Endometrial microvascular endothelial cells (primary cell): Measurements from ENCODE around the gene APBA2. TPM values are rescaled to one million over a fixed set of nuclear protein-coding genes. Genes with fewer than 3 reads are reported as not detected.

Source experiments
- in situ Hi-C: cut with HindIII; loops from 2 replicates; pipeline ENCODE4 v1.10.0; 2017; ENCODE audit warnings: low sequenced_read_pairs, low pct_unique_long_range_greater_than_20kb; ENCODE audit errors: inconsistent ontology term
- total RNA-seq: library from RNA; depleted of rRNA; stranded (reverse); fragments of >200 nt; gene quantifications from one replicate; pipeline ENCODE4 v1.2.3, GENCODE V29; 2015; ENCODE audit errors: inconsistent ontology term

Gene APBA2
- total RNA-seq, 1 donor from 2014 or later = 18.6 TPM

DNA sequence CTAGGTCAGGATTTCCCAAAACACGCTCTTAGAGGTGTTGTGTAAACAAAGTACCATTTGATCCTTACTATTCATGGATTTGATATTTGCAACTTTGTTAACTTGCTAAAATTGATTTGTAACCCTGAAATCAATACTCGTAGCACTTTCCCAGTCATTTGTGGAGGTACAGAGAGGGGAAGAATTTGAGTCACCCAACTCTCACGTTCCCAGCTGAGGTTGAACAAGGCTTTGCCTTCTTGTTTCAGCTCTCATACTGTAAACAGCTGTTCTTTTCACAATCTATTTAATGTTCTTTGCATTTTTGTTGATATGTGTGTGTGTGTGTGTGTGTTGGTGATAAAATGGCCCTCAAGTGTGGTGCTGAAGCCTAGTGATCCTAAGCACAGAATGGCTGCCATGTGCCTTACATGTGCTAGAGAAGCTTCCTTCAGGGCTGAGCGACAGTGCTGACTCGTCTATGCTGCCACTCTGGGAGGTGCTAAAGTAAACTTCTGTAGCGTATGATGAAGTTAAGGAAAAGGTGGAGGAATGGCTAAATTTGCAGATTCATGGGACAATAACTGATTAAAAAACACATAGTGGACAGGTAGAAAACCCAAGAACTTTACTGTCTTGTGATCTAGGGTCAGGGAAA lies 173.2 kb downstream of the APBA2 start:
- in situ Hi-C loops = no loop called here

DNA sequence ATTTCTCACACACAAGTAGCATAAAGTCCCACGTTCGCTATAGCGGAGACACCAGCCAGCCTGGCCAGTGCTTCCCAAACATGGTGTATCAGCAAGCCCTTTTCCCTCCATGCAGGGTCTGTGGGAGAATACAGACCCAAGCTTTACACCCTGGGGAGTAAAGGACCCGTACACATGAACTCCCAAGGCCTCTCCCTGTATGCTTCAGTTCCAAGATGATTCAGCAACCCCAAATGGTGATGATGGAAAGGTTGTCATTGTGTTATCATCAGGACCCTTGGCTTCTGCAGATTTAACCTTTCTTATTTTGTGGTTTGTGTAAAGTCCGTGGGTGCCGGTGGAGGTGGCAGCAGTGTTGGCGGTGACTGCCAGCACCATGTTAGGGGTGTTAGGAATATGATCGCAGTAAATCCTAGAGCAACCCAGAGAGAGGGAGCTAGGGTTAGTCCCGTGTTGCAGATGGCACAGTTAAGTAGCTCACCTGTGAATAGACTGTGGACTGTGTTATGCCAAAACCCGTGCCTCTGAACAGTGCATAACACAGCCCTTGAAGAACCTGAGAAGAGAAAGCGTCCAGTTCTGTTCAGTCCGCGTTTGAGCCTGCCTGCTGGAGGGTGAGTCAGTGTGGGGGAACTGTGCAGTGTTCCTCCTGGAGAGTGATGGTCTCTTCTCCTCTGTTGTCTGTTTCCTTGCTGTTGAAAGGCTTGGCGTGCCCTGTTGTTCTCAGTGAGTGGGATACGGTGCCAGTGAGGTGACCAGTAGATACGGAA lies 174.3 kb downstream of the APBA2 start:
- in situ Hi-C loops = no loop called here

DNA sequence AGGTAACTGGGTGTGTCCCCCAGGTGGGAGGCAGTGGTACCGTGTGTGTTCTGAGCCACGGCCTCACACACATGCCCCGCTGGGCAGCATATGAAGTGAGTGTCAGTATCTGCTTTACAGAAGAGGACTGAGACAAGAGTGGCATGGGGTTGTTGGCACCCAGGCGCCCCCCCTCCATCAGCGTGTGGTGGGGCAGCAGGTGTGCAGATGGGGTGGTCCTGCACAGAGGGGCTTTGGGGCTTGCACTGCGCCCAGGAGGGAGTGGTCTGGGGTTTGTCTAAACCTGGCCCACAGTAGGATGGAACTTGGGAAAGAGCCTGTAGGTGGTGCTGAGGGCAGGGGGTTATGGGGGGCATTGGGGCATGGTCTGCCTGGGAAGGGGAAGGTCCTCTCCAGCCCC lies 176.0 kb downstream of the APBA2 start:
- in situ Hi-C loops = no loop called here

DNA sequence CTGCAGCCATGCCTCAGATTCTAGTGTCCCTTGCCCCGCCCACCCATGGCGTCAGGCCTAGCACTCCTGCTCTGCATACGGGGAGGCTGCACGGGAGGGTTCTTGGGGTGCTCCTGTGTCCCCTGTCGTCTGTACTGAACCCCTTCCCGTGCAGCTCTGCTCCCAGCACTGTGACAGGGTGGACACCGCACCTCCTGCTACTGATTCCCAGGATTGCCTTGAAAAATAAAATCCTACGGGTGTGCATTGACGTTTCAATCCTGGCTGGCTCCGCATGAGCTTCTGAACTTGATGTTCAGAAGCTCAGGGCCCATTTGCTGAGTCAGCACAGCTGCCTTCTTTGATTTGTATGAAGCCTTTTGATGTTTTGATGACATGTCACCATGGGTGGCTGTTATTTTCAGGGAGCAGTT lies 176.4 kb downstream of the APBA2 start:
- in situ Hi-C loops = no loop called here

DNA sequence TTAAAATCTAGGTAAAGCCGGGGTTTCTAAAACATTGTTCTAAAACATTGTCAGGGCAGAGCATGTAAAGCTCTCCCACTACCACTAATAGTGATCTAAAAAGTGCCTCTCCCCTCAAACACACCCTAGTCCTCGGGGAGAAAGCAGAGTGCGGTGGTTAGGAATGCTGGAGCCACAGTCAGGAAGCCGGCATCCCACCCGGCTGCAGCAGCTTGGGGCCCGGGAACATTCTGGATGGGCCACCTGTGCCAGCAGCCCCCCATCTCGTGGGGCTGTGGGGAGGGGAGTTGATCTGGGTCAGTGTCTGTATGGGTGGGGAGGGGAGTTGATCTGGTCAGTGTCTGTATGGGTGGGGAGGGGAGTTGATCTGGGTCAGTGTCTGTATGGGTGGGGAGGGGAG lies 176.9 kb downstream of the APBA2 start:
- in situ Hi-C loops = no loop called here

DNA sequence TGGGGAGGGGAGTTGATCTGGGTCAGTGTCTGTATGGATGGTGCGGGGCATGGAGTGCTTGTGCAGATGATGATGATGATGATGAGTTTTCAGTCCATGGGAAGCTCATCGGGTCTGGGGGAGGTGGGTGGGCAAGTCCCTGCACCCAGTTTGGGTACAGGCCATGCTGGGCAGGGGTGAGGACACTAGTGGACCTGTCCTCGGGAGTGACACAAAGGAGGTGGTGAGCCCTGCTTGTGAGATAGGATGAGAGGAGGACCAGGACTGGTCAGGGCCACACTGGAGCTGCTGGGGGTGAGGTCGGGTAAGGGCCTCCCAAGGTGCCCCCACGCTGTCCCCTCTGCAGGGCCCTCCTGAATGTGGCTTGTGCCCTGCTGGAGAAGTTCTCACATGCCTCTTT lies 177.9 kb downstream of the APBA2 start:
- in situ Hi-C loops = no loop called here

DNA sequence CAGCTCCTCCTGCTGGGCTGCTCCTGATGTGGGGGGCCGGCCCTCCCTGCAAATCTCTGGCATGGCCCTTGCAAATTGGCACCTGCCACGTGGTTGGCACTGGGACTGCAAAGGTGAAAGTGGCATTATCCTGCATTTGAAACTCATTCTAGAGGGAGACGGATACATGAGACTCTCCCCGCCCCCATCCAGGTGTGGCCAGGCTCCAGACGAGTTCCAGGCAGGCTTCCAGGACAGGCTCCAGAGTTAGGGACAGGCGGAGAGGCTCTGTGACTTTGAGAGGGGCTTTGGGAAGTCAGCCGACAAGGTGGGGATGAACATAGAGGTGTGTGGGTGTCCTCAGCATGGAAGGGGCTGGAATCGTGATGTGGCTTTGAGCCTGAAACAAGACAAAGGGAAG lies 178.5 kb downstream of the APBA2 start:
- in situ Hi-C loops = no loop called here

DNA sequence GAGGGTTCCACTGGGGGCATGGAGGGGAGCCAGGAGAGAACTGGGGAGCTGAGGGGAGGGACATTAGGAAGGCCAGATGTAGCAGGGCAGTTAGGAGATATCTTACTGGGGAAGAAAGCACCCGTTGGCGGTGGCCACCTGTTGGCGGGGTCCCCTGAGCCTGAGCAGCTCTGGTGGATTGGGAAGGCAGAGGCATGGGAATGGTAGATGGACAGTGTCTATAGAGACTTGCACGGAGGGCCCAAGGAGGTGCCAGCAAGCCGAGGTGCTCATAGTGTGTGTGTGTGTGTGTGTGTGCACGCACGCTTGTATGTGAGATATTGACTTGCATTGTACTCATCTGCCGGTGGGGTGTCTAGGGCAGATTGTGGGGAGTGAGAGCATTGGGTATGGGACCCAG lies 179.0 kb downstream of the APBA2 start:
- in situ Hi-C loops = no loop called here

DNA sequence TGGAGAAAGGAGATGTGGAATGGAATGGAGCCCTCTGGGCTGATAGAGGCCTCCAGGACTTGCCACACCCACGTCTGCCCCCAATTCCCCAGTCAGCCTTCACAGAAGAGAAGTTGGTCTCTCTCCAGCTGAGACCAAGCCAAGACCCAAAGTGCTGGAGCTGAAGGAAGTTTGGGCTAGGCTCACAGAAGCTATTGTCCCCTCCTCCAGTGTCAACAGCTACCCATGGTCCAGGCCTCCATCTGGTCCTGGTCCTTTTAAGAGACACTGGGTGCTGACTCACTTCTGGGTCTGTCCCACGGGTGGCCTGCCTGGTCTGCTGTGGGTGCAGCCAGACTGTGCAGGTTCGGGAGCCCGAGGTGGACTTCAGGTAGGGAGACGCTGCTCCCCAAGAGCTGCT lies 179.8 kb downstream of the APBA2 start:
- in situ Hi-C loops = no loop called here

DNA sequence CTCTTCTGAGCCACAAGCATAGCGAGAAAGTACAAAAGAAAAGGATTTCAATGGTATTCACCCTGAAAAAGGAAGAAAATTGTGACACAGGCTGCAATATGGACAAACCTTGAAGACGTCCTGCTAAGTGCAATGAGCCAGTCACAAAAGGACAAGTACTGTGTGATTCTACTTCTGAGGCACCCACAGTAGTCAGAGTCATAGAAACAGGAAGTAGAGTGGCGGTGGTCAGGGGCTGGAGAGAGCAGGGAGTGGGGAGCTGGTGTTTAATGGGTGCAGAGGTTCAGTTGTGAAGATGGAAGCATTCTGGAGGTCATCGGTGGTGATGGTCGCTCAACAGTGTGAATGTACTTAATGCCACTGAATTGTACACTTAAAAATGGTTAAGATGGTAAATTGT lies 180.5 kb downstream of the APBA2 start:
- in situ Hi-C loops = no loop called here

DNA sequence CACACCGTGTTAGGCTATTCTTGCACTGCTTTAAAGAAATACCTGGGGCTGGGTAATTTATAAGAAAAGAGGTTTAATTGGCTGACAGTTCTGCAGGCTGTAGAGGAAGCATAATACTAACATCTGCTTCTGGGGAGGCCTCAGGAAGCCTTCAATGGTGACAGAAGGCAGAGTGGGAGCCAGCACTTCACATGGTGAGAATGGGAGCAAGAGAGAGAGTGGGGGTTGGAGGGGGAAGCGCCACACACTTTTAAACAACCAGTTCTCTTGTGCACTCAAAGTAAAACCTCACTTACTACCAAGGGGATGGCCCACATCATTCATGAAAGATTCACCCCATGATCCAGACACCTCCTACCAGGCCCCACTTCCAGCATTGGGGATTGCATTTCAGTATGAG lies 181.1 kb downstream of the APBA2 start:
- in situ Hi-C loops = no loop called here

DNA sequence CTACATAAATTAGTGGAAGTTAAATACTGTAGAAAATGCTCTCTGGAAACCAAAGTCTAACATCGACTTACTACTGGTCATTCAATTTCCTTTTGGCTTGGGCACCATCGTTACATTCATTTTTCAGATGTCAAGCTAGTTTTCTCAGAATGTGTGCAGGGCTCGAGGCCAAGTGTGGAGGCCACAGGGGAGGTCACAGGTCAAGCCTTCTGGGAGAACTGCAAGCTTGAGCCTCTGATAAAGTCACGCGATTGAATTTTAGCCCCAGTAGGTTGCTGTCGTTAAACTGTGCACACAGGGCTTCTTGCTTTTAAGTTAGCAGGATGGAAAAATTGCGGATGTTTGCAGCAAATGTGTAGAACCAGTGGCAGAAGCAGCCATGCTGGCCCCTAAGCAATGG lies 182.2 kb downstream of the APBA2 start:
- in situ Hi-C loops = no loop called here

DNA sequence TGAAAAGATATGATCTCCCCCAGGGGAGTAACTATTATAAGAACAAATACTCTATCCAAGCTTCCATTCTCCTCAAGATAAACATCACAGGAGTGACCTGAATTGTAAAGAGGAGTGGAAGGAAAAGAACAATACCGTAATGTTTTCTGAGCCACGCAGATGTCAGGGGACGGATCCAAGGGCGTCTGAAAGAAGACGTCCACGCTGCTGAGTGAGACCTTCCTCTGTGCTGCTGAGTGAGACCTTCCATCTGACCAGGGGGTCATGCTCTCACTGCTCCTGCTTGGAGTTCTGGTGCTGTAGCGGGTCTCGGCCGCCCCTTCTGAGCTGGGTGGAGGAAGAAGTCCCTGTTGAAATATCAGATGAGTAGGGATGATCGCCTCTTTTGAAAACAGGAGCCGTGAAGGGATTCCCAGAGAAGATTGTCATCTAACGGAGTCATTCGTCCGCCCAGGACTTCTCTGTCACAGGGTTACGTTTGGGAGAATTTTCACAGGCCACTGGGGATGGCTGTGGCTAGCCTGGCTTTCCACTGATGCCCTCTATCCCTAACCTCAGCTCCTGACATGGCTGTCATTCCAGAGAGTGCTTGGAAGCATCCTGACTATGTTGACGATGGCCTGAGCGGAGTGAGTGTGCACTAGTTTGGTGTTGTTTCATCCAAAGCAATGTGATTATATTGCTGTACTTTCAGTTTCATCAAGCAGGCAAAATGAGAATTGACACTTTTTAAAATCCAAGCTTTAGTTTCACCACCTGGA lies 184.9 kb downstream of the APBA2 start:
- in situ Hi-C loops = no loop called here

DNA sequence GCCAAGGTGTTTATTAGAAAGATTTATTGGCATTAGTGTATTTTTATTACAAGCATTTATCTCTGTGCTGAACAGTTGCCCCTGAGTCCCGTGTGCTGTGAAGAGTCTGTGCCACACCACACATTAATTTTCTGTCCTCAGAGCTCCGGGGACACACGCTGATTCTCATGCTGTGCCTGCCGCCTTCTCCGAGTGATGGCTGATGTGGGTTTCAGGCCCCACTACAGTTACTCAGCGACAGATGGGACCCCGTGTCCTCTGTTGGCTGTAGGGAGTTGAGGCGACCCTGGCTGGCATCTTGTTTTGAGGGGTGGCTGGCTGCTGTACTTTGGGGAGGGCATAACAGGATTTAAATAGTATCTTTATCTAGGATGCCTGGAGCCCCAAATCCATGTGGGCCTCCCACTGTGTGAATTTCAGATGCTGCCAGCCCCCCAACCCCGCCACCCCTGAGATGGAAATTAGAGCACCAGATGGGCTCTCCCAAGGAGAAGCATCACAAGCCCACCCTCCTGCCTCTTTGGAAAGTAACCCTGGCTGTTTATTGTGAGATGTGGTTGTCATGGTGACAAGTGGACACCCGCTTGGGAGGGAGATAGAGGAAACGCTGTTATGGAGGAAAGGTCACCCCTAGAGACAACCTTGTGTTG lies 185.6 kb downstream of the APBA2 start:
- in situ Hi-C loops = no loop called here

DNA sequence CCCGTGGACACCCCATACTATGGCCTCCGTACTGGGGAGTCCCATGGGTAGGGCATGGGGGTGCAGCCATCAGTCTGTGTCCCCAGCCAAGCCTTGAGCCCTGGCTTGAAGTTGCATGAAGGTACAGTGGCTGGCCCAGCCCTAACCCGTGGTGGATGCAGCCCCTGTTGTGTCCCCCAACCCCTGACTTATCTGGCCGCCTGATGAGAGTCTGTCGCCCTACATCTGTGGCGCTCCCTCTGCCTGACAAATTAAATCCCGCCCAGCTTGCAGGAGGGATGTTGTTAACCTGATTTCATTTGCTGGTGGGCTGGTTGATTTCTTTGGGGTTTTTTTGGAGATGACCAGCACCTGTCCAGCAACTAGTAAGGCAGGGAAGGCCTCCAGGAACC lies 186.1 kb downstream of the APBA2 start:
- in situ Hi-C loops = no loop called here

DNA sequence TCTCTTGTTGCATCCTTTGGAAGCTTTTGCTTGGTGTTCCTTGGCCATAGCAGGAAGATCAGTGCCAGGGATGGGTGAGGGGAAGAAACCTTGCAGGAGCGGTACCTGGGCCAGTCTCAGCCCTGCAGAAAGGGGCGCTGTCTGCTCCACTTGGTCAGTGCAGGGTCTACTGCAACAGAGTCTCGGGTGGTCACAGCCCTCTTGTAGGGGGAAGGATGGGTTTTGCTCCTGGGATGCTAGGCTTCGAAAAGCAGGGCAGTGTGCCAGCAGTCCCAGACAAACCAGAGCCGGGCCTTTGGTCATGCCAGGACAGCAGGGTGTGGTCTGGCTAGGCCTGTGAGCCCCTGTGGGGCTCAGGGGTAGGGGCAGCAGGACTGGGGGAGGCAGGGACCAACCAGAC lies 186.7 kb downstream of the APBA2 start:
- in situ Hi-C loops = no loop called here

DNA sequence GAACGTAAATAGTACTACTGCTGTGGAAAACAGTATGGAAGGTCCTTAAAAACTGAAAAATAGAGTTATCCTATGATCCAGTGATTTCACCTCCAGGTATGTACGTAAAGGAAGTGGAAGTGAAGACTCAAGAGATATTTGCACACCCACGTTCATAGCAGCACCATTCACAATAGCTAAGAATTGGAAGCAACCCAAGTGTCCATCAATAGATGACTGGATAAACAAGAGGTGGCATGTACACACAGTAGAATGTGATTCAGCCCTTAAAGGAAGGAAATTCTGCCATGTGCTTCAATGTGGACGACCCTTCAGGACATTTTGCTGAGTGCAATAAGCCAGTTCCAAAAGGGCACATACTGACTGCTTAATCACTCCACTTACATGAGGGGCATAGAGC lies 188.3 kb downstream of the APBA2 start:
- in situ Hi-C loops = no loop called here

DNA sequence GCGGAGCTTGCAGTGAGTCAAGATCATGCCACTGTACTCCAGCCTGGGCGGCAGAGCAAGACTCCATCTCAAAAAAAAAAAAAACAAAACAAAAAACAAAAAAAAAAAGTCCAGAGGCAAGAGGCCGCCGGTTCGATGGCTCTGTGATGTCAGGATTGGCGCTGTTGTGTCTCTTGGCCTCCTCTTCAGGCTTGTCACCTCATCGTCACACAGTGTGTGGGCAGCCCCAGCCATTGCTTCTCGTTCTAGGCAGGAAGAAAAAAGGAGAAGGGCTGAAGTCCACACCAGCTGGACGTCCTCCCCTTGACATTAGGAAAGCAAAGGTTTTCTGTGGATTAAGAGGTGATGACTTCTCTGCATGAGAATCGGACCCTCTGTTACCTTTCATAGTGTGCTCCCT lies 192.8 kb downstream of the APBA2 start:
- in situ Hi-C loops = no loop called here

DNA sequence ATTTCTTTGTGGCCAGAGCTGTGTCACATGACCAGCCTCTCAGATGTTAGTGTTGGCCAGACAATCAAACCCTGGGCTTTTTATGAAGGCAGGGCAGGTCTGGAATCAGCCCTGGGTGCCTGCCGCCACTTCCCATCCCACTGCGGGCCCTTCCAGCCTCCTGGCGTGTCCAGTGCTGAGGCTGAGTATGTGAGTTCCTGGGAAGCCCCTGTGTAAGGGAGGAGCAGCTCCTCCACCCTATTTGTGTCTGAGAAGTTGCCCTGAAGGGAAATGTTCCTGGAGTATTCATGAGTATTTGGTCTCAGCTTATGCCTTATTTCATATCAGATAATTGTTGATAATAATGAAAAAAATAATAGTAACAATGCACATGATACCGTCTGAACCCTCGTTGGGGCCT lies 193.7 kb downstream of the APBA2 start:
- in situ Hi-C loops = no loop called here

DNA sequence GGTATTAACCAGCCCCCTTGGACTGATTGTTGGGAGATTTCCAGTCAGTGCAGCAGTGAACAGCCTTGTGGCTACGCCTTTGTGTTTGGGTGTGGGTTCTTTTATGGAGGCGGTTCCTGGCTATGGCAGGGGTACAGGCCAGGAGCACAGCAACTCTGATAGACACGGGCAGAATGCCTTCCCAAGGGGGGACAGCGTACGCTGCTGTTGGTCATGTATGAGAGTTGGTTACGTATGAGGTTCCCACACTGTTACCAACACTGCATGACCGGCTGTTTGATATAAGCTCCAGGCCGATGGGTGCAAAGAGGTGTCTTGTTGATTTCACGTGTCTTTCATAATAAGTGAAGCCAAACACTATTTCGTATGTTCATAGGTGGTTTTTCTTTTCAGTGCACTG lies 196.0 kb downstream of the APBA2 start:
- in situ Hi-C loops = no loop called here
